ENCODE data around the gene CLSTN2. TPM values are rescaled to one million over a fixed set of nuclear protein-coding genes. Genes with fewer than 3 reads are reported as not detected.

Gene CLSTN2
- total and polyA plus RNA-seq, 2 of the 13 experiments (the other 11 are each of a cell fraction or from before 2014, with no cell fraction given) = not detected

DNA sequence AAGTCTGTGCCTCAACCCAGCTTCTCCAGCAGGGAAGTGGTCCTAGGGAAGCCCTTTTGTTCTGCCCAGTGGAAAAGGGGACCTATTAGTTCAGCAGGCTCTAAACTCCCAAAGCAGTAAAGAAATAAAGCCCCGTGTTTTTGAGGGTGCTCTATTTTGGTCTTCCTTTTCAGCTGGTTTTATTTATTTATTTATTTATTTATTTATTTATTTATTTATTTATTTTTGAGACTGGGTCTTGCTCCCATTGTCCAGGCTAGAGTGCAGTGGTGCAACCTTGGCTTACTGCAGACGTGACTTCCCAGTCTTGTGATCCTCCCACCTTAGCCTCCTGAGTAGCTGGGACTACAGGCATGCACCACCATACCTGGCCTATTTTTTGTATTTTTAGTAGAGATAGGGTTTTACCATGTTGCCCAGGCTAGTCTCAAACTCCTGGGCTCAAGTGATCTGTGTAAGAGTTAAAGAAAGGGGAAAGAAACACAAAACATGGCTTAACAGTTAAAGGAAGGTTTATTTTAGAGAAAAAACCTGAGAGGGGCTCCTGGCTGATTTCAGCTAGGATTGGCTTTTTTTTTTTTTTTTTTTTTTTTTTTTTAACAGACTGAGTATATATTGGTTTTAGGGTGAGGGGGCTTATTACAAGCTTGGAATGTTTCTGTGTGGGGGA lies 154.6 kb downstream of the CLSTN2 start (continued):
- TF ChIP-seq MLLT10 (CRISPR knock-in tag; IDR thresholded peaks at IDR 0.05) = no peak
- TF ChIP-seq ZNF350 (CRISPR knock-in tag; IDR thresholded peaks at IDR 0.05; ENCODE audit: borderline replicate concordance, low read depth) = no peak
- TF ChIP-seq HHEX (CRISPR knock-in tag; IDR thresholded peaks at IDR 0.05) = no peak

DNA sequence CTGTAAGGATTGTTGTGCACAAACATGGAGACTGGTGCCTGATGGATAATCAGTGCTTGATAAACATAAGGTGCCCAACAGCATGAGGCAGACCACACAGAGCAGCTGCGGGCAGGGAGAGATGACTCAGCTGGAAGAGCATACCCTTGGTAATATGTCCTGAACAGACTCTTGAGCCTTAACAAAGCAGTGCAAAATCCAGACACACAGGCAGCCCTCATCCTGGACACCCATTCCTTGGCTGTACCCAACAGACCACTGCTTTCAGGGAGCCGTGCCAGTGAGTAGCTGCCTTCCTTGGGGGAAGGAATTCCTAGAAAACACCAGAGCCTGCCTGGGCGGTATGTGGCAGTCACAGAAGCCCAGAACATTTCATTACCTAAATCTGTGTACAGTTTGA lies 156.2 kb downstream of the CLSTN2 start:
- DNase-seq (ENCODE audit: low spot score) (no peak), ATAC-seq (no peak), FAIRE-seq (no peak)
- no peaks in the 10 kb centered on the region for H3K36me3 ChIP-seq (replicated peaks in 1 of 2; ENCODE audit: control insufficient read depth in 1 of 2, insufficient read depth in 2 of 2, low read length in 2 of 2)
- no TSS peak for BruUV-seq (replicated peaks)
- in situ Hi-C loops (cut with HindIII; ENCODE audit: extremely low pct_ligation_motif_present, low pct_unique_long_range_greater_than_20kb) = no loop called here
- H3K79me2 ChIP-seq (ENCODE audit: insufficient read depth, low read length) = no peaks in the 10 kb centered on the region
- ChIA-PET POLR2A (no interaction called here), CTCF (ENCODE audit: low intra/inter-chr PET ratio, low total read pairs) (no interaction called here)
- H2AFZ ChIP-seq (ENCODE audit: low read length) = no peak overlapping the region
- H3K4me2 ChIP-seq (ENCODE audit: low read depth, low read length) = no peak overlapping the region
- no peak overlapping the region for H3K27ac ChIP-seq (ENCODE audit: extremely low read length, insufficient read depth, low read length)
- intact Hi-C loops (cut with micrococcal nuclease; ENCODE audit: unreplicated experiment) = no loop called here
- no peaks in the 10 kb centered on the region for H3K4me1 ChIP-seq (ENCODE audit: insufficient read depth, low read length)
- peaks cover 5% of the 10 kb centered on the region; the same call in 1 of the 2 replicates for H3K9me3 ChIP-seq (ENCODE audit: low read length)
- WGBS (ENCODE audit: low lambda C conversion rate) = 17% methylated on average over 1 of the region's 3 CpGs
- no peak overlapping the region for H3K4me3 ChIP-seq (replicated peaks in 1 of 3; ENCODE audit: insufficient read depth in 1 of 3, low read depth in 2 of 3, low read length in 3 of 3)
- no peak overlapping the region for H3K9ac ChIP-seq (ENCODE audit: insufficient read depth, low read depth, low read length)
- no peaks in the 10 kb centered on the region; a peak in 1 of 5 replicates for H3K27me3 ChIP-seq (ENCODE audit: control insufficient read depth in 1 of 2, insufficient read depth in 2 of 2, low read length in 2 of 2)
- H4K20me1 ChIP-seq (ENCODE audit: insufficient read depth, low read length) = no peaks in the 10 kb centered on the region
- TF ChIP-seq ZNF333 (CRISPR knock-in tag; IDR thresholded peaks at IDR 0.05; ENCODE audit: borderline replicate concordance) = no peak
- no peak for TF ChIP-seq MYC (CRISPR knock-in tag; IDR thresholded peaks at IDR 0.05; ENCODE audit: borderline replicate concordance)
- TF ChIP-seq HNF4G (IDR thresholded peaks at IDR 0.05; ENCODE audit: borderline replicate concordance, low read depth, low read length) = no peak
- no peak for TF ChIP-seq HNF4G (CRISPR knock-in tag; IDR thresholded peaks at IDR 0.05; ENCODE audit: borderline replicate concordance, low read depth)
- no peak for TF ChIP-seq ZNF782 (CRISPR knock-in tag; IDR thresholded peaks at IDR 0.05; ENCODE audit: borderline replicate concordance)
- TF ChIP-seq HOXA5 (CRISPR knock-in tag; IDR thresholded peaks at IDR 0.05) = no peak
- TF ChIP-seq, protein P1, sequence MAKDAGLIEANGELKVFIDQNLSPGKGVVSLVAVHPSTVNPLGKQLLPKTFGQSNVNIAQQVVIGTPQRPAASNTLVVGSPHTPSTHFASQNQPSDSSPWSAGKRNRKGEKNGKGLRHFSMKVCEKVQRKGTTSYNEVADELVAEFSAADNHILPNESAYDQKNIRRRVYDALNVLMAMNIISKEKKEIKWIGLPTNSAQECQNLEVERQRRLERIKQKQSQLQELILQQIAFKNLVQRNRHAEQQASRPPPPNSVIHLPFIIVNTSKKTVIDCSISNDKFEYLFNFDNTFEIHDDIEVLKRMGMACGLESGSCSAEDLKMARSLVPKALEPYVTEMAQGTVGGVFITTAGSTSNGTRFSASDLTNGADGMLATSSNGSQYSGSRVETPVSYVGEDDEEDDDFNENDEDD (CRISPR knock-in tag; IDR thresholded peaks at IDR 0.05; ENCODE audit: borderline replicate concordance) = no peak
- TF ChIP-seq, protein P2, sequence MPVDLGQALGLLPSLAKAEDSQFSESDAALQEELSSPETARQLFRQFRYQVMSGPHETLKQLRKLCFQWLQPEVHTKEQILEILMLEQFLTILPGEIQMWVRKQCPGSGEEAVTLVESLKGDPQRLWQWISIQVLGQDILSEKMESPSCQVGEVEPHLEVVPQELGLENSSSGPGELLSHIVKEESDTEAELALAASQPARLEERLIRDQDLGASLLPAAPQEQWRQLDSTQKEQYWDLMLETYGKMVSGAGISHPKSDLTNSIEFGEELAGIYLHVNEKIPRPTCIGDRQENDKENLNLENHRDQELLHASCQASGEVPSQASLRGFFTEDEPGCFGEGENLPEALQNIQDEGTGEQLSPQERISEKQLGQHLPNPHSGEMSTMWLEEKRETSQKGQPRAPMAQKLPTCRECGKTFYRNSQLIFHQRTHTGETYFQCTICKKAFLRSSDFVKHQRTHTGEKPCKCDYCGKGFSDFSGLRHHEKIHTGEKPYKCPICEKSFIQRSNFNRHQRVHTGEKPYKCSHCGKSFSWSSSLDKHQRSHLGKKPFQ (CRISPR knock-in tag; IDR thresholded peaks at IDR 0.05; ENCODE audit: insufficient replicate concordance) = no peak
- TF ChIP-seq, protein P3, sequence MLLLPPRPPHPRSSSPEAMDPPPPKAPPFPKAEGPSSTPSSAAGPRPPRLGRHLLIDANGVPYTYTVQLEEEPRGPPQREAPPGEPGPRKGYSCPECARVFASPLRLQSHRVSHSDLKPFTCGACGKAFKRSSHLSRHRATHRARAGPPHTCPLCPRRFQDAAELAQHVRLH (CRISPR knock-in tag; IDR thresholded peaks at IDR 0.05; ENCODE audit: borderline replicate concordance, low read depth) = no peak
- TF ChIP-seq MEIS1 (CRISPR knock-in tag; IDR thresholded peaks at IDR 0.05; ENCODE audit: borderline replicate concordance) = no peak
- no peak for TF ChIP-seq ZNF556 (CRISPR knock-in tag; IDR thresholded peaks at IDR 0.05; ENCODE audit: borderline replicate concordance)
- TF ChIP-seq, protein P4, sequence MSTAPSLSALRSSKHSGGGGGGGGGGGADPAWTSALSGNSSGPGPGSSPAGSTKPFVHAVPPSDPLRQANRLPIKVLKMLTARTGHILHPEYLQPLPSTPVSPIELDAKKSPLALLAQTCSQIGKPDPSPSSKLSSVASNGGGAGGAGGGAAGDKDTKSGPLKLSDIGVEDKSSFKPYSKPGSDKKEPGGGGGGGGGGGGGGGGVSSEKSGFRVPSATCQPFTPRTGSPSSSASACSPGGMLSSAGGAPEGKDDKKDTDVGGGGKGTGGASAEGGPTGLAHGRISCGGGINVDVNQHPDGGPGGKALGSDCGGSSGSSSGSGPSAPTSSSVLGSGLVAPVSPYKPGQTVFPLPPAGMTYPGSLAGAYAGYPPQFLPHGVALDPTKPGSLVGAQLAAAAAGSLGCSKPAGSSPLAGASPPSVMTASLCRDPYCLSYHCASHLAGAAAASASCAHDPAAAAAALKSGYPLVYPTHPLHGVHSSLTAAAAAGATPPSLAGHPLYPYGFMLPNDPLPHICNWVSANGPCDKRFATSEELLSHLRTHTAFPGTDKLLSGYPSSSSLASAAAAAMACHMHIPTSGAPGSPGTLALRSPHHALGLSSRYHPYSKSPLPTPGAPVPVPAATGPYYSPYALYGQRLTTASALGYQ (CRISPR knock-in tag; IDR thresholded peaks at IDR 0.05) = no peak
- TF ChIP-seq ZFP91 (CRISPR knock-in tag; IDR thresholded peaks at IDR 0.05; ENCODE audit: borderline replicate concordance) = no peak
